Activated gamma-delta T cell (primary cell): Measurements from ENCODE around the gene TANK.

ENCODE experiments used
- DNase-seq: peaks from one replicate; lab custom pipeline; 2025; lab: John Stamatoyannopoulos, UW

TANK gene

GRCh38 chr2:161134547-161135518, 25.4 kb upstream of the TANK start:
- DNase-seq, result no peak

GRCh38 chr2:161135951-161136593, 24.2 kb upstream of the TANK start:
- DNase-seq, result no peak

GRCh38 chr2:161136696-161137324, 23.4 kb upstream of the TANK start:
- no peak for DNase-seq

- no peak for DNase-seq
Observed at GRCh38 chr2:161138429-161138828, 21.8 kb upstream of the TANK start.

GRCh38 chr2:161139098-161139987, 20.9 kb upstream of the TANK start:
- no peak for DNase-seq

GRCh38 chr2:161141033-161141432, 19.2 kb upstream of the TANK start:
- DNase-seq, result no peak

GRCh38 chr2:161146209-161146775, 13.9 kb upstream of the TANK start:
- no peak for DNase-seq

- no peak for DNase-seq
Observed at GRCh38 chr2:161146996-161147395, 13.2 kb upstream of the TANK start.

- no peak for DNase-seq
Observed at GRCh38 chr2:161147856-161148255, 12.4 kb upstream of the TANK start.

- DNase-seq, result no peak
Observed at GRCh38 chr2:161150704-161151103, 9.5 kb upstream of the TANK start.

GRCh38 chr2:161152302-161152701, 7.9 kb upstream of the TANK start:
- no peak for DNase-seq

GRCh38 chr2:161158882-161159281, 1.3 kb upstream of the TANK start:
- no peak for DNase-seq

GRCh38 chr2:161159456-161160225, 587 bp upstream of the TANK start:
- DNase-seq, result no peak

GRCh38 chr2:161161074-161161706, 962 bp downstream of the TANK start:
- DNase-seq, result no peak

GRCh38 chr2:161163440-161163839, 3.2 kb downstream of the TANK start:
- no peak for DNase-seq

- DNase-seq, result no peak
Observed at GRCh38 chr2:161164161-161164560, 3.9 kb downstream of the TANK start.

GRCh38 chr2:161165266-161165665, 5.0 kb downstream of the TANK start:
- DNase-seq, result no peak

GRCh38 chr2:161165811-161166210, 5.6 kb downstream of the TANK start:
- DNase-seq, result no peak

- DNase-seq, result no peak
Observed at GRCh38 chr2:161166538-161167409, 6.5 kb downstream of the TANK start.
